Adipose tissue (tissue), 3 donors: Measurements from ENCODE around the gene GZMM. TPM values are rescaled to one million over a fixed set of nuclear protein-coding genes. Genes with fewer than 3 reads are reported as not detected.

Experiments used
- H3K27ac ChIP-seq: one replicate; pipeline ENCODE4 v1.5.1; 2013; ENCODE audit warnings: low read depth, low read length
- WGBS, 3 donors: extraction: QIAGEN DNeasy Blood & Tissue Kit; methylation state at CpG; one replicate each; pipeline ENCODE4 v1.1.7; 2013; 5-methylcytosine and 5-hydroxymethylcytosine counted together
- polyA plus RNA-seq, 3 donors: library from polyadenylated mRNA; stranded (reverse); fragments of 200-250 nt; gene quantifications; one replicate each; pipeline ENCODE4 v1.2.3, GENCODE V29; 2013
- donor health status: healthy with polysubstance abuse.
- donor health status: Bipolar disorder and iron deficiency.
- donor health status: healthy.

GZMM gene
- polyA plus RNA-seq, 3 donors, result 0.63 to 2.5 (median 0.79) TPM

DNA sequence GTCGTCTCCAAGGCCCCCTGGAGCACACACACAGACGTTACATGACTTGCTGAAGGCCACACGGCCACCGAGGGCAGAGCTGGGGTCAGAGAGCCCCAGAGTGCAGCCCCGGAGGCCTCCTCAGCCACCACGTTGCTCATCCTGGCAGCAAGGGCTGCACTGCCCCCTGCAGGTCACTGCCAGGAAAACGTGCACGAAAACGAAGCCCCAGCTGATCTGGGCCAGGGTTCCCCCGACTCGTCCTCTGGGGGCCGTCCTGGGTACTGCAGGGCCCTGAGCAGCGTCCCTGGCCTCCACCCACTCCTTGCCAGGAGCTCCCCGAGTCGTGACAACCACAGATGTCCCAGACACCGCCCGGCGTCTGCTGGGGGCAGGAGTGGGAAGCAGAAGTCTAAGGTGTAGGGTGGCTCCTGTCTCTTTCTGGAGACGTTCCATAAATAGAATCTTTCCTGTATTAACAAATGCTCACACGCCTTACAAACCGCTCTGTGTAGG, 33.2 kb upstream of the GZMM start:
- WGBS, 3 donors, result 10 to 17% (median 12%) methylated on average over 21 of the region's 21 CpGs
- no peak overlapping the region for H3K27ac ChIP-seq

DNA sequence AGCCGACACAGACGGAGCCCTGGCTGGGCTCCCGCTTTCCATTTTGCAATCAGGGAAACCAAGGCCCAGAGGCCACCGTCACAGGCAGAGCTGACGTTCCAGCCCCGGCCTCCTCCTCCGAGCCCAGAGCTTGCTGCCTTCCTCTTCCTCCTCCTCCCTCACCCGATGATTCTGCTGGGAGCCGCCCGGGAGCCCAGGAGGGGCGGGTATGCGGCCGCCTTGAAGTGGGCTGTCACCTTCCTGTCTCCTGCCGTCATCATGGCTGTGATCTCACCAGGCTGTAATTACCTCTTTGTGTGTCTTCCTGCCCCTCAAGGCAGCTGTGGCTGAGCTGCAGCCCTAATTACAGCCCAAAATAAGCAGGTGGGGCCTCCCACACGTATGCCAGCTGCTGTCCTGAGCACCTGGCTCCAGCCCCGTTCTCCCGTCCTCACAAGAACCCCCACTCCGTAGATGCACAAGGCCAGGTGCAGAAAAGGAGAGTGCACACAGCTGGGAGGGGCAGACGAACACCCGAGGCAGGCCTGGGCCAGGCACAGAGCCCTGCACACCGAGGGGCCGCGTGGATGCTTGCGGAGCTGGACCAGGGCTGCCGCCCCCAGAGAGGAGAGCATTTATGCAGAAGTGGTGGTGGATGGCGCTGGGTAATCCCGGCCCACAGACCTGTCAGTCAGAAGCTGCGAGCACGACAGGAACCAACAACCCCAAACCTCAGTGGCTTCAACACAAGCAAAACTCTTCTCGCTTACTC, 32.6 kb upstream of the GZMM start:
- H3K27ac ChIP-seq, result no peak overlapping the region
- 29 to 56% (median 32%) methylated on average over 28 to 30 of the region's 30 CpGs for WGBS, 3 donors

DNA sequence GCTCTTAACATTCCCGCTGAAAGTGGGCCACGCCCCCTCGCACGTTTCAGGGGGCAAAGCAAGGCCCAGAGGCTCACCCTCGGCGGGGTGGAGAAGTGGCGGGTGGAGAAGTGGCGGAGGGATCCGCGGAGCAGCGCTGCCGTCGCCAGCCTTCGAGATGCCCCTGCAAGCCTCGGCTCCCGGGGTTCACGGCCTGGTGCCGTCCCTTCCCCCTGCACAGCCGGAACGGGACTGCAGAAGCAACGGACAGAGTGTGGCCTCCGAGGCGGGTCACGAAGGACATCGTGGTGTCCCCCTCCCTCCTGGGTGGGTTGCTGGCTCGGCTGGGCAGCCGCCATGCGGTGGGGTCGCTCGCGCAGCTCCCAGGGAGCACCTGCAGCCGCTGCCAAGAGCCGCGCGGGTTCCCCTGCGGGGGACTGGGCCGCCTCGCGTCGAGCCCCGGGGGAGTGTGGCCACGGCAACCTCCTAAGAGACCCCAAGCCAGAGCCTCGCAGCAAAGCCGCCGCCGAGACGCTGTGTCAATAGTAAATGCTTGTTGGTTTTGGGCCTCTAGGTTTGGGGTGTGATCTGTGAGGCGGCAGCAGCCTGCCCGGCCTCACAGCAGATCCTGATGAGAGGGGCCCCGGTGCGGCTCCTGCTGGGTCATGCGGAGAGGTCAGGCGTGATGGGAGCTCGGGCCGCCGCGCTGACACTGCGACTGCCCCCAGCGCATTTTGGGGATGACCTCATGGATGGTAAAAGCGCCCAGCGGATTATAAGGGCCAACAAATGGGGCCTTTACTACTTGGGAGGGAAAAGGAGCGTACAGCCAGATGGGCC, 31.1 kb upstream of the GZMM start:
- H3K27ac ChIP-seq, result no peak overlapping the region
- 51 to 57% (median 55%) methylated on average over 48 to 62 of the region's 62 CpGs for WGBS, 3 donors

DNA sequence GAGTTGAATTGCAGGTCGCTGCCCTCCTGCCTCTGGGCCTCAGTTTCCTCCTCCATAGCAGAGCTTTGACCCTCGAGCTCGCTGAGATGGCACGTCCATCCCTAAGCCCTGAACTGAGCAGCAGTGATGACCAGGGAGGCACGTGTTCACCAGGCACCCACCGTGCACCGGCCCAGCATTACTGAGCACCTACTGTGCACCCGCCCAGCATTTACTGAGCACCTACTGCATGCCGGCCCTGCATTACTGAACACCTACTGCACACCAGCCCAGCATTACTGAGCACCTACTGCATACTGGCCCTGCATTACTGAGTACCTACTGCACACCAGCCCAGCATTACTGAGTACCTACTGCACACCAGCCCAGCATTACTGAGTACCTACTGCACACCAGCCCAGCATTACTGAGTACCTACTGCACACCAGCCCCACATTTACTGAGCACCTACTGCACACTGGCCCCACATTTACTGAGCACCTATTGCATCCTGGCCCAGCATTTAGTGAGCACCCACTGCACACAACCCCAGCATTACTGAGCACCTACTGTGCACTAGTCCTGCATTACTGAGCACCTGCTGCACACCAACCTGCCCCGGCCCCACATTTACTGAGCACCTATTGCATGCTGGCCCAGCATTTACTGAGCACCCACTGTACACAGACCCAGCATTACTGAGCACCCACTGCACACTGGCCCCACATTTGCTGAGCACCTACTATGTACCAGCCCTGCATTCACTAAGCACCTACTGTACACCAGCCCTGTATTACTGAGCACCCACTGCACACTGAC, 30.3 kb upstream of the GZMM start:
- 81 to 85% (median 83%) methylated on average over 10 of the region's 10 CpGs for WGBS, 3 donors
- H3K27ac ChIP-seq, result no peak overlapping the region

DNA sequence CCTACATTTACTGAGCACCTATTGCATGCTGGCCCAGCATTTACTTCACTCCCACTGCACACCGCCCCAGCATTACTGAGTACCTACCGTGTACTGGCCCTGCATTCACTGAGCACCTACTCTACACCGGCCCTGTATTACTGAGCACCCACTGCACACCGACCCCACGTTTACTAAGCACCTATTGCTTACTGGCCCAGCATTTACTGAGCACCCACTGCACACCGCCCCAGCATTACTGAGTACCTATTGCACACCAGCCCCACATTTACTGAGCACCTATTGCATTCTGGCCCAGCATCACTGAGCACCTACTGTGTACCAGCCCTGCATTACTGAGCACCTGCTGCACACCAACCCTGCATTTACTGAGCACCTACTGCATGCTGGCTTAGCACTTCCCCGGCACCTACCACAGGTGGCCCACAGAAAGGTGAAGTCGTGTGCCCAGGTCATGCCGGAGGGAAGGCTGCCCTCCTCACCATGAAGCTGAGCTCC, 29.6 kb upstream of the GZMM start:
- WGBS, 3 donors, result 96 to 99% (median 96%) methylated on average over 9 of the region's 9 CpGs
- H3K27ac ChIP-seq, result no peak overlapping the region

DNA sequence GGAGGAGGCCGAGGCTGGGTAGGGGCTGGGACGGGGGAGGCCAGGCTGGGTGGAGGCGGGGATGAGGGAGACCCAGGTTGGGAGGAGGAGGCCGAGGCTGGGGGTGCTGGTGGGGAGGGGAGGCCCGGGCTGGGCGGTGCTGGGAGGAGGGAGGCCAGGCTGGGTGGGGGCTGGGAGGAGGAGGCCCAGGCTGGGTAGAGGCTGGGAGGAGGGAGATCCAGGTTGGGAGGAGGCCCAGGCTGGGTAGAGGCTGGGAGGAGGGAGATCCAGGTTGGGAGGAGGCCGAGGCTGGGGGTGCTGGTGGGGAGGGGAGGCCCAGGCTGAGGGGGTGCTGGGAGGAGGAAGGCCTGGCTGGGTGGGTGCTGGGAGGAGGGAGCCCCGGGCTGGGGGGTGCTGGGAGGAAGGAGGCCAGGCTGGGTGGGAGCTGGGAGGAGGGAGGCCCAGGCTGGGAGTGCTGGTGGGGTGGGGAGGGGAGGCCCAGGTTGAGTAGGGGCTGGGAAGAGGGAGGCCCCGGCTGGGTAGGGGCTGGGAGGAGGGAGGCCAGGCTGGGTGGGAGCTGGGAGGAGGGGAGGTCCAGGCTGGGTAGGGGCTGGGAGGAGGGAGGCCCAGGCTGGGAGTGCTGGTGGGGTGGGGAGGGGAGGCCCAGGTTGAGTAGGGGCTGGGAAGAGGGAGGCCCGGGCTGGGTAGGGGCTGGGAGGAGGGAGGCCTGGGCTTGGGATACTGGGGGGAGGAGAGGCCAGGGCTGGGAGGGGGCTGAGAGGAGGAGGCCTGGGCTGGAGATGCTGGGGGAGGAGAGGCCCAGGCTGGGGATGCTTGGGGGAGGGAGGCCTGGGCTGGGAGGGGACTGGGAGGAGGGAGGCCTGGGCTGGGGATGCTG, 25.9 kb upstream of the GZMM start:
- H3K27ac ChIP-seq, result no peak overlapping the region
- 62 to 78% (median 66%) methylated on average over 6 to 10 of the region's 10 CpGs for WGBS, 3 donors

DNA sequence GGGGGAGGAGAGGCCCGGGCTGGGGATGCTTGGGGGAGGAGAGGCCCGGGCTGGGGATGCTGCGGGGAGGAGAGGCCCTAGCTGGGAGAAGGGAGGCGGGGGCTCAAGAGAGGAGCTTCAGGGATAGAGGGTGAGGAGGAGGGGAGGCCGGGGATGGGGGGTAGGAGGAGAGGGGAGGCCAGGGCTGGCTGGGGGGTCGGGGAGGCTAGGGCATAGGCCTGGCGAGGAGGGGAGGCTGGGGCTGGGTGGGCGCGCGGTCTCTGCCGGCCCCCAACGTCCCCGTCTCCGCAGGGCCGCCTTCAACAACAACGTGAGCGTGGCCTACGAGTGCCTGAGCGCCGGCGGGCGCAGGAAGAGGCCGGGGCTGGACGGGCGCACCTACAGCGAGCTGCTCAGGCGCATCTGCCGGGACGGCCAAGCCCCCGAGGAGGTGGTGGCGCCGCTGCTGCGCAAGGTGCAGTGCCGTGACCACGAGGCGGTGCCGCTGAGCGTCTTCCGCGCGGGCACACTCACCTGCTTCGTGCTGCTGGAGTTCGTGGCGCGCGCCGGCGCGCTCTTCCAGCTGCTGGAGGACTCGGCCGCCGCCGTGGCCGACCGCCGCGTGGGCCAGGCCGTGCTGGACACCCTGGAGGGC, 25.1 kb upstream of the GZMM start:
- WGBS, 3 donors, result 34 to 53% (median 38%) methylated on average over 45 to 58 of the region's 58 CpGs
- H3K27ac ChIP-seq, result no peak overlapping the region

DNA sequence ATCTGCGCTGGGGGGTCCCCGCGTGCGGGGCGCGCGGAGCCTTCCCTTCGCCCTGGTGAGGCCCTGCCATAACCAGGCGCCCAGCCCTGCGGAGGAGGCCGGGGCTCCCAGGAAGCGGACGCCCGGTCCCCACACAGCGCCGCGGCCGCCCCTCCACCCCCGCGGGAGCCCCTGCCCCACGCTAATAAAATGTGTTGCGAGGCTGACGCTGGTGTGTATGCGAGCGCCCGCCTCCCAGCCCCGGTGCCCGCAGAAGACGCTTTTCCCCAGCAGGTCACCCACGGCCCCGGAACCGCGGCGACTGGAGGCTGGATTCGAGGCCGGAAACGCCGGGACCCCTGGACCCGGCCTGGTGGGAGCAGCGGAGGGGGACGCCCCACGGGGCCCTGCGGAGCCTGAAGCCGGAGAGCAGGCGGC, 24.4 kb upstream of the GZMM start:
- WGBS, 3 donors, result 88 to 91% (median 90%) methylated on average over 44 to 45 of the region's 45 CpGs

DNA sequence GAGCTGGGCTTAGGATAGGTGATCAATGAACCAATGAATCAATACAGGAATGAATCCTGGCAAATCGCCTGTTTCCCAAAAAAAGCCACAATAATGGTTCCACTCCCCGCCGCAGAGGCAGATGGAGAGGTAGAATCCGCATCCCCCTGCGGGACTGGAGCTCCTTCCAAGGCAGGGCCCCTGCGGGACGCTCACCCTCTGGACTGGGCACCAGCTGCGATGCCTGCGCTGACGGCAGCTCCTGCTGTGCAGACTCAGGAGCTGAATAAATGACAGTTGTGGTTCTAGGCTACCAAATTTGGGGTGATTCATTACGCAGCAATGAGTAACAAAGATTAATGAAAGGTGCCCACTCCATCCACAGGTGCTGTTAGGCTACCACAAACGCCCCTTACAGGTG, 21.1 kb upstream of the GZMM start:
- no peak overlapping the region for H3K27ac ChIP-seq
- 96 to 97% (median 97%) methylated on average over 12 of the region's 12 CpGs for WGBS, 3 donors

More for the DNA sequence above, 24.4 kb upstream of the GZMM start:
- no peak overlapping the region for H3K27ac ChIP-seq

DNA sequence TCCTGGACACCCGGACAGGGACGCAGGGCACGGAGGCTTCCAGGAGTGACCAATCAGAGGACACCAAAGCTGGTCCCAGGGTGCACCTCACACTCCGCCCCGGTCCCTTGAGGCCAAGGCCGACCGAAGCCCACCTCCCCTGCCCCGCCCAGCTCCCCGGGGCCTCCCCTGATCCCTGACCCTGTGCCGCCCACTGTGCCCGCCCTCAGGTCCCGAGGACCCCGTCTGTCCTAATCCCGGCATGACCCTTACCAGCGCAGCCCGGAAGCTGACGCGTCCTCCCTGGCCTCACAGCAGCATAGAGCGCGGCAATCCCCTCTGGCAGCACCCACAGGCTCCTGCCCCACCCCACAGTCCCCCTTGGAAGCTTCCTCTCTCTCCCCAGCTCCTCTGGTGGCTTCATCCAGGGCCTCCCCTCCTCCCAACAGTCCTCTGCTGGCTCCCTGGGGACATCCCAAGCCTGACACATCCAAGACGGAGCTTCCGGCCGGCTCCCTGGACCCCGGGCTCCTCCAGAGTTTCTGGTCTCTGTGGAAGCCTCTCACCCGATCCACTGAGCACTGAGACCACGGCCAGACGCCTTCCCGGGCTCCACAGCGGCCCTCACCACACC, 19.7 kb upstream of the GZMM start:
- 65 to 70% (median 66%) methylated on average over 29 of the region's 29 CpGs for WGBS, 3 donors
- no peak overlapping the region for H3K27ac ChIP-seq

DNA sequence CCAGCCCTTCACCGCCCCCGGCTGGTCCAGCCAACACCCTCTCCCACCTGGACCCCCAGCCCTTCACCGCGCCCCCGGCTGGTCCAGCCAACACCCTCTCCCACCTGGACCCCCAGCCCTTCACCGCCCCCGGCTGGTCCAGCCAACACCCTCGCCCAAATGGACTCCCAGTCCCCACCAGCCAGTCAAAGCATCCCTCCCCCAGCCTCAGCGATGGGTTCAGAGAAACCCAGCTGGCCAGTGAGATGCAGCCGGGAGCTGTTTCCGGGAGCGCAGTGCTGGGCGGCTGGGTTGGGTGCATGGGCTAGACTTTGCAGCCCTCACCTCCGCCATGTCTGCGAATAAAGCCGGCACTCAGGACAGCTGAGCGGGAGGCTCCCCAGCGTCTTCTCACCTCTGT, 18.8 kb upstream of the GZMM start:
- H3K27ac ChIP-seq, result no peak overlapping the region
- 71 to 75% (median 74%) methylated on average over 15 to 18 of the region's 18 CpGs for WGBS, 3 donors

DNA sequence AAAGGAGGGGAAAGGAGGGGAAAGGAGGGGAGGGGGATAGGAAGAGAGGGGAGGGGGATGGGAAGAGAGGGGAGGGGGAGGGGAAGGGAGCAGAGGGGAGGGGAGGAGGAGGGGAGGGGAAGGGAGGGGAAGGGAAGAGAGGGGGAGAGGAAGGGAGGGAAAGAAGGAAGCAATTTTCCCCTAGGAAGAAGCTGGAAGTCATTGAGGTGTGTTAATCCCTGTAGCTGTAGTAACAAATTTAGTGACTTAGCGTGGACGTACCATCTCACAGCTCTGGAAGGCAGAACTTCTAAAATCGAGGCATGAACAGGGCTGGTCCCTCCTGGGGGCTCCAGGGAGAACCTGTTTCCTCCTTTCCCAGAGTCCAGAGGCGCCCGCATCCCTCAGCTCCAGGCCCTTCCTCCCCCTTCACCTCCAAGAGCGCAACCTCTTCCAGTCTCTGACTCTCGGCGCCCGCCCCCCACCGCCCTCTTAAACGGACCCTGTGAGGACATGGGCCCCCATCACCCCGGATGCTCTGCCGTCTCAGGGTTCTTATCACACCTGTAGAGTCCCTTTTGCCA, 17.9 kb upstream of the GZMM start:
- 52 to 58% (median 54%) methylated on average over 13 of the region's 13 CpGs for WGBS, 3 donors
- no peak overlapping the region for H3K27ac ChIP-seq

DNA sequence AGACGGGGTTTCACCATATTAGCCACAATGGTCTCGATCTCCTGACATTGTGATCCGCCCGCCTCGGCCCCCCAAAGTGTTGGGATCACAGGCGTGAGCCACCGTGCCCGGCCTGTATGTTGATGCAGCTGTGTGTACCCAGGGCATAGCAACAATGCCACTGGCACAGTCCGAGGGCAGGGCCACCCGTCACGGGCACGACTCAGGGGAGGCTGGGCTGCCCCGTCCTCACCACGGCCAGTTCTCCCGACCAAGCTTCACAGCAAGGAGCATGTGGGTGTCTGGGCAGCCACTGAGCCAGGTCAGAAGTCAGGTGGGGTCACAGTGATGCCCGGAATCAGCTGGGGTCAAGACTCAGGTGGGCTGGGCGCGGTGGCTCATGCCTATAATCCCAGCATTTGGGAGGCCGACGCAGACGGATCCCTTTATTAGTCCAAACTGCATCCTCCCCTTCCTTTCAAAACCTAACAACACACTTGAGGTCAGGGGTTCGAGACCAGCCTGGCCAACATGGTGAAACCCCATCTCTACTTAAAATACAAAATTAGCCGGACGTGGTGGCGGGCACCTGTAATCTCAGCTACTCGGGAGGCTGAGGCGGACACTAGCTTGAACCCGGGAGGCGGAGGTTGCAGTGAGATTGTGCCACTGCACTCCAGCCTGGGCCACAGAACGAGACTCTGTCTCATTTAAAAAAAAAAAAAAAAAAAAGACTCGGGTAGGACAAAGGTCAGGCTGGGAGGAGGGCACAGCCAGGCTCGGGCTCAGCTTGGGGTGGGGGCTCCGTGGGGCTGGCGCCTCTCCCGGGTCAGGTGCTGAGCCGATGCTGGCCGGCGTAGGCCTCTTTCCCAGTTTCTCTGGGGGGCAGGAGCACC, 13.5 kb upstream of the GZMM start:
- no peak overlapping the region for H3K27ac ChIP-seq
- 62 to 70% (median 65%) methylated on average over 36 to 38 of the region's 38 CpGs for WGBS, 3 donors

DNA sequence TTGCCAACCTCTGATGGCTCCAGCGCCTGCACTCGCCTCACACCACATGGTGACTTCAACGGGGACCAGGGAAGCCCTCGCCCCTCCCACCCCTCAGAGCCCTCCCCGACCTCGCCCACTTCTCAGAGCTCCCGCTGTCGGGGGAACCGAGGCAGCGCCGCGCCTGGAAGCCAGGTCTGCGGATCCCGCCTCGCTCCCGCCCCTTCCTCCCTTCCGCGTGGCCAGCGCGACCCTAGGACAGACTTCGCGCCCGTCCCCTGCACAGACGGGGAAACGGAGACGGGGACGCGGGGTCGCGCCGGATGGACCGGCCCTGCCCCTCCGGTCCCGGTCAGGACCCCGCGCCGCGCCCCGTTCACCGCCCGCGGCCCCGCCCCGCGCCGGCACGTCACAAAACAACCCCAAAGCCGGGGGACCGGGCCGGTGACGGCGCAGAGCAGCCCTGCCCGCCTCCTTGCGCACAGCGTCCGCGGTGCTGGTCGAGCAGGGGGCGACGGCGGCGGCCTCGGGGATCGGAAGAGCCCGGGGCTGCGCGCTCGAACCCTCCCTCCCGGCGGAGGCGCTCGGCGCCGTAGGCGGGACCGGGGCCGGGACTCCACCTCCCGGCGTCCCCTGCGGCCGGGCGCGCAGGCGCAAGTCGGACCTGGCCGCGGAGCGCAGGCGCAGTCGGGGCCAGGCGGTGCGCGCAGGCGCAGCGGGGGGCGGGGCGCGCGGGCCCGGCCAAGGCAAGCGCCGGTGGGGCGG, 12.7 kb upstream of the GZMM start:
- 1% methylated on average over 63 to 103 of the region's 103 CpGs for WGBS, 3 donors

More for the DNA sequence above, 12.7 kb upstream of the GZMM start:
- H3K27ac ChIP-seq, result peak overlapping the region; percentile 35
